NCI-H446 (cell line): ENCODE measurements around the gene C16orf46.
A peak's percentile ranks its signal among the peaks of the same experiment; 100 is the strongest.

ENCODE experiments used
- DNase-seq, 2 experiments: peaks; one replicate each; lab custom pipeline; 2025; lab: John Stamatoyannopoulos, UW

Gene C16orf46

GRCh38 chr16:81076566-81077075 lies 417 bp downstream of the C16orf46 start:
- peak; percentile 77 to 81 for DNase-seq

- DNase-seq: no peak
These were observed 3.3 kb downstream of the C16orf46 start for GRCh38 chr16:81073560-81074330.

GRCh38 chr16:81071805-81072204 lies 5.2 kb downstream of the C16orf46 start:
- DNase-seq: no peak

GRCh38 chr16:81070979-81071378 lies 6.1 kb downstream of the C16orf46 start:
- no peak for DNase-seq

GRCh38 chr16:81069063-81069462 lies 8.0 kb downstream of the C16orf46 start:
- DNase-seq: no peak

- DNase-seq: no peak
These were observed 9.9 kb downstream of the C16orf46 start for GRCh38 chr16:81067166-81067565.

- no peak for DNase-seq
These were observed 10.4 kb downstream of the C16orf46 start for GRCh38 chr16:81066681-81067080.

GRCh38 chr16:81061871-81062608 lies 15.0 kb downstream of the C16orf46 start:
- DNase-seq: no peak

GRCh38 chr16:81061307-81061640 lies 15.8 kb downstream of the C16orf46 start:
- DNase-seq: no peak

GRCh38 chr16:81060576-81061306 lies 16.3 kb downstream of the C16orf46 start:
- DNase-seq: no peak

GRCh38 chr16:81053761-81054160 lies 23.3 kb downstream of the C16orf46 start:
- no peak for DNase-seq

- no peak for DNase-seq
These were observed 34.2 kb downstream of the C16orf46 start for GRCh38 chr16:81042821-81043220.

- DNase-seq: no peak
These were observed 35.3 kb downstream of the C16orf46 start for GRCh38 chr16:81041696-81042095.

GRCh38 chr16:81040842-81041241 lies 36.2 kb downstream of the C16orf46 start:
- no peak for DNase-seq

GRCh38 chr16:81040131-81040530 lies 36.9 kb downstream of the C16orf46 start:
- DNase-seq: no peak

- DNase-seq: no peak
These were observed 40.2 kb downstream of the C16orf46 start for GRCh38 chr16:81036751-81037350.

GRCh38 chr16:81035975-81036750 lies 40.9 kb downstream of the C16orf46 start:
- peak in 1 of 2 experiments; percentile 20 for DNase-seq

- peak; percentile 8 to 82 for DNase-seq
These were observed 41.6 kb downstream of the C16orf46 start, which contains the start of gene ATMIN for GRCh38 chr16:81035398-81035974. TSS of gene ATMIN (plus strand) at chr16:81035842. CDS start at chr16:81035871, 29 bp downstream.

- DNase-seq: no peak
These were observed 47.0 kb downstream of the C16orf46 start for GRCh38 chr16:81029930-81030604.

GRCh38 chr16:81026429-81026828 lies 50.6 kb downstream of the C16orf46 start:
- no peak for DNase-seq
